HL-60 (cell line): ENCODE results near the gene INSIG1.

Source experiments
- GABPA ChIP-seq: IDR thresholded peaks from 2 replicates; pipeline ENCODE4 v1.6.1; 2012; ENCODE audit warnings: low read depth
- POLR2AphosphoS5 ChIP-seq: IDR thresholded peaks from 2 replicates; pipeline ENCODE4 v1.6.1; 2012; ENCODE audit warnings: low read depth
- REST ChIP-seq: IDR thresholded peaks from 2 replicates; pipeline ENCODE4 v1.6.1; 2012; ENCODE audit warnings: low read depth; ENCODE audit not compliant: insufficient replicate concordance
- TF ChIP-seq, protein P1 (sequence below): IDR thresholded peaks from one replicate; pipeline ENCODE4 v1.5.1; 2011; ENCODE audit warnings: low read length, control low read depth, inconsistent platforms; ENCODE audit not compliant: insufficient read depth

DNA sequence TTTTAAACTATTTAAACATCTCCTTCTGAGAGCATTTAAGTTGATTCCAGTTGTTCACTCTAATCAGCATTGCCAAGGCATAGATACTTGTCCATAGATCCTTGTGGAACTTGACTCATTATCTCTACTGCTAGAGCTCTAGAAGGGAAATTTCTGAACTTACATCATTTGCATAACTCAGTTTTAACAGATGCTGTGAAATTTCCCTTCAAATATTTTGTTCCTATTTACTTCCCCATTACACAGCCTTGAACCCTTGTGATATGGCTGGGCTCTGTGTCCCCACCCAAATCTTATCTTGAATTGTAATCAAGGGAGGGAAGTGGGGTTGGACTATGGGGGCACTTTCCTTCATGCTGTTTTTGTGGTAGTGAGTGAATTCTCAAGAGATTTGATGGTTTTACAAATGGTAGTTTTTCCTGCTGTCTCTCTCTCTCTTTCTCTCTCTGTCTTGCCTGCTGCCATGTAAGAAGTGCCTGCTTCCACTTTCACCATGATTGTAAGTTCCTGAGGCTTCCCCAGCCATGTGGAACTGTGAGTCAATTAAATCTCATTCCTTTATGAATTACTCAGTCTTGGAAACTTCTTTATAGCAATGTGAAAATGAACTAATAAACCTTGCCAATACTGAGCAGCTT, 25.4 kb downstream of the INSIG1 start:
- TF ChIP-seq, protein P1, sequence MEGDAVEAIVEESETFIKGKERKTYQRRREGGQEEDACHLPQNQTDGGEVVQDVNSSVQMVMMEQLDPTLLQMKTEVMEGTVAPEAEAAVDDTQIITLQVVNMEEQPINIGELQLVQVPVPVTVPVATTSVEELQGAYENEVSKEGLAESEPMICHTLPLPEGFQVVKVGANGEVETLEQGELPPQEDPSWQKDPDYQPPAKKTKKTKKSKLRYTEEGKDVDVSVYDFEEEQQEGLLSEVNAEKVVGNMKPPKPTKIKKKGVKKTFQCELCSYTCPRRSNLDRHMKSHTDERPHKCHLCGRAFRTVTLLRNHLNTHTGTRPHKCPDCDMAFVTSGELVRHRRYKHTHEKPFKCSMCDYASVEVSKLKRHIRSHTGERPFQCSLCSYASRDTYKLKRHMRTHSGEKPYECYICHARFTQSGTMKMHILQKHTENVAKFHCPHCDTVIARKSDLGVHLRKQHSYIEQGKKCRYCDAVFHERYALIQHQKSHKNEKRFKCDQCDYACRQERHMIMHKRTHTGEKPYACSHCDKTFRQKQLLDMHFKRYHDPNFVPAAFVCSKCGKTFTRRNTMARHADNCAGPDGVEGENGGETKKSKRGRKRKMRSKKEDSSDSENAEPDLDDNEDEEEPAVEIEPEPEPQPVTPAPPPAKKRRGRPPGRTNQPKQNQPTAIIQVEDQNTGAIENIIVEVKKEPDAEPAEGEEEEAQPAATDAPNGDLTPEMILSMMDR: no peak
- no peak for TF ChIP-seq GABPA
- TF ChIP-seq POLR2AphosphoS5: no peak
- no peak for TF ChIP-seq REST
